Upper lobe of right lung (tissue), 1 donor: ENCODE measurements around the gene SLC22A14. TPM values are rescaled to one million over a fixed set of nuclear protein-coding genes. Genes with fewer than 3 reads are reported as not detected.

Source experiments
- ATAC-seq: fragments of 200-7000 bp; cut with Tn5 transposase; one replicate; pipeline ENCODE4 v1.9.1; 2020; ENCODE audit warnings: mild to moderate bottlenecking, moderate library complexity
- DNase-seq: peaks from one replicate; pipeline ENCODE4 v3.0.0-alpha.2; 2020
- H3K27ac ChIP-seq: fragments of 200-600 bp; one replicate; pipeline ENCODE4 v1.8.0; 2022
- H3K27me3 ChIP-seq: fragments of 200-600 bp; one replicate; pipeline ENCODE4 v1.8.0; 2022; ENCODE audit warnings: mild to moderate bottlenecking
- H3K36me3 ChIP-seq: fragments of 200-600 bp; one replicate; pipeline ENCODE4 v1.8.0; 2022
- H3K4me1 ChIP-seq: fragments of 200-600 bp; one replicate; pipeline ENCODE4 v1.8.0; 2022
- H3K4me3 ChIP-seq: fragments of 200-600 bp; one replicate; pipeline ENCODE4 v1.8.0; 2022; ENCODE audit warnings: mild to moderate bottlenecking
- H3K9me3 ChIP-seq: fragments of 200-600 bp; one replicate; pipeline ENCODE4 v1.8.0; 2022
- intact Hi-C: fragments of 100-400 bp; cut with DNase I; formaldehyde crosslinking; loops from one replicate; pipeline ENCODE4 v1.11.0; 2022
- total RNA-seq: library from RNA; stranded (reverse); fragmentation: NEBNext Ultra II Directional; extraction: Animal tissue kit (Norgen Biotek cat#: 25700); gene quantifications from one replicate; pipeline ENCODE4 v1.2.1, GENCODE V29; 2021
- TF ChIP-seq, protein P1 (sequence below): fragments of 200-600 bp; IDR thresholded peaks from one replicate; pipeline ENCODE4 v1.8.0; 2022; ENCODE audit warnings: antibody characterized with exemption
- donor health status: DM: no; HTN: yes; CAD: no; lungs with severe emphysema.

The SLC22A14 gene
- total RNA-seq, 1 donor from 2014 or later = 0.20 TPM

DNA sequence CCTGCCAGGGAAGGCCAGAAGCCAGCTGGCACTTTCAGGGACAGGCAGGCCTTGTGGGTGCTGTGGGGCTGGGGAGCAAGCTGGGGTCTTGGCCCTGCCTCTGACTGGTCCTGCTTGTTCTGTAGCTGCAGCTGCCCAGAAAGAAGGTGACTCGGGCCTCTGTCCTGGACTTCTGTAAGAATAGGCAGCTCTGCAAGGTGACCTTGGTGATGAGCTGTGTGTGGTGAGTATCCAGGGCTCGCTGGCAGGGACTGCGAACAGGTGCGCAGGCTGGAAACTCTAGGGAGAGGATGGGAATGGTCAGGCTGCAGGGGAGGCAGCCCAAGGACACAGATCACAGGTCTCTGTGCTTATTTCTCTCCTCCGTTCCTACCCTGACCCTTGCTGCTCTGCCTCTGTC is 31.2 kb downstream of the SLC22A14 start:
- TF ChIP-seq, protein P1, sequence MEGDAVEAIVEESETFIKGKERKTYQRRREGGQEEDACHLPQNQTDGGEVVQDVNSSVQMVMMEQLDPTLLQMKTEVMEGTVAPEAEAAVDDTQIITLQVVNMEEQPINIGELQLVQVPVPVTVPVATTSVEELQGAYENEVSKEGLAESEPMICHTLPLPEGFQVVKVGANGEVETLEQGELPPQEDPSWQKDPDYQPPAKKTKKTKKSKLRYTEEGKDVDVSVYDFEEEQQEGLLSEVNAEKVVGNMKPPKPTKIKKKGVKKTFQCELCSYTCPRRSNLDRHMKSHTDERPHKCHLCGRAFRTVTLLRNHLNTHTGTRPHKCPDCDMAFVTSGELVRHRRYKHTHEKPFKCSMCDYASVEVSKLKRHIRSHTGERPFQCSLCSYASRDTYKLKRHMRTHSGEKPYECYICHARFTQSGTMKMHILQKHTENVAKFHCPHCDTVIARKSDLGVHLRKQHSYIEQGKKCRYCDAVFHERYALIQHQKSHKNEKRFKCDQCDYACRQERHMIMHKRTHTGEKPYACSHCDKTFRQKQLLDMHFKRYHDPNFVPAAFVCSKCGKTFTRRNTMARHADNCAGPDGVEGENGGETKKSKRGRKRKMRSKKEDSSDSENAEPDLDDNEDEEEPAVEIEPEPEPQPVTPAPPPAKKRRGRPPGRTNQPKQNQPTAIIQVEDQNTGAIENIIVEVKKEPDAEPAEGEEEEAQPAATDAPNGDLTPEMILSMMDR = no peak
- H3K27ac ChIP-seq = no peak overlapping the region
- H3K9me3 ChIP-seq = no peaks in the 10 kb centered on the region
- H3K27me3 ChIP-seq = no peaks in the 10 kb centered on the region
- DNase-seq (no peak), ATAC-seq (no peak)
- no peak overlapping the region for H3K4me3 ChIP-seq
- H3K4me1 ChIP-seq = no peaks in the 10 kb centered on the region
- intact Hi-C loops = no loop called here
- no peaks in the 10 kb centered on the region for H3K36me3 ChIP-seq

DNA sequence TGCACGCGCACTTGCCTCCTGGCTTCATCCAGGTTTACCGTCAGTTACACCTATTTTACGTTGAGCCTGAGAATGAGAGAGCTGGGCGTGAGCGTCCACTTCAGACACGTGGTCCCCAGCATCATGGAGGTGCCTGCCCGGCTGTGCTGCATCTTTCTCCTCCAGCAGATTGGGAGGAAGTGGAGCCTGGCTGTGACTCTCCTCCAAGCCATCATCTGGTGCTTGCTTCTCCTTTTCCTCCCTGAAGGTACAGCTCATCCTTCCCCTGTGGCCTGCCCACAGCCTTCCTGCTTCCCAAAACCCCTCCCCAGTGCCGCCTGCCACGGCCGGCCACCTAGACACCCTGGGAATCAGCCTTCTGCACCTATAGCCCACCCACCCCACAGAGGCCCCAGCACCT is 31.6 kb downstream of the SLC22A14 start:
- no peak for DNase-seq
- Histone ChIP-seq H3K36me3 (no peaks in the 10 kb centered on the region), H3K4me3 (no peak overlapping the region), H3K9me3 (no peaks in the 10 kb centered on the region), H3K27ac (no peak overlapping the region), H3K27me3 (no peaks in the 10 kb centered on the region), H3K4me1 (no peaks in the 10 kb centered on the region)
- TF ChIP-seq, protein P1 = no peak
- no peak for ATAC-seq
- intact Hi-C loops = no loop called here

DNA sequence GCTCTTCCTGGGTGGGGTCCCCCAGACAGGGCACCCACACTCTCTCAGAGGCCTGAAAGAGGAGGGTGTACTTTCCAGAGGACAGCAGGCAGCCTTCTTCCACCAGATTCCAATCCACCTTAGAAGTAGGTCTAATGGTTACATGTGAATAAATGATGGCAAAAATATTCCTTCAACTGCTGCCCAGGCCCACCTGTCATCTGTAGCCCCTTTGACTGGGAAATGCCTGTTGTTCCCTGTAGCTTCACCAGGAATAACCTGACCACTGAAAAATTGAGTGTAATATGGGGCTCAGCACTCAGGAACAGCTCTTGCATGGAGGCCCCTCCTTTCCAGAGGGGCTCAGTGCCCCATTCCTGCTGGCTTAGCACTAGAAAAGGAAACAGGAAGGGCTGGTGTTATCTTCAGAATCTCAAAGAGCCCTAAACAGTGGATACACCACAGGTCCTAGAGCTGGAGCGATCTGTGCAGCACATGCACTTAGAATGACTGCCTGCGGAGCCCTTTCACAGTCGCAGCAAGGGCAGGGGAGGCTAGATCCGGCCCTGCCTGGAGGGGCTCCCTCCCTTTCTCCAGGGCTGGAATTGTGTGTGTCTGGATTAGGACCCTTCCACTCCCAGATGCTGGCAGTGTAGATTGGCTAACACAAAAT is 32.1 kb downstream of the SLC22A14 start:
- H3K27me3 ChIP-seq = no peaks in the 10 kb centered on the region
- intact Hi-C loops = no loop called here
- DNase-seq (no peak), ATAC-seq (no peak)
- no peaks in the 10 kb centered on the region for H3K36me3 ChIP-seq
- TF ChIP-seq, protein P1 = no peak
- H3K4me3 ChIP-seq = no peak overlapping the region
- H3K9me3 ChIP-seq = no peaks in the 10 kb centered on the region
- H3K4me1 ChIP-seq = no peaks in the 10 kb centered on the region
- H3K27ac ChIP-seq = no peak overlapping the region

DNA sequence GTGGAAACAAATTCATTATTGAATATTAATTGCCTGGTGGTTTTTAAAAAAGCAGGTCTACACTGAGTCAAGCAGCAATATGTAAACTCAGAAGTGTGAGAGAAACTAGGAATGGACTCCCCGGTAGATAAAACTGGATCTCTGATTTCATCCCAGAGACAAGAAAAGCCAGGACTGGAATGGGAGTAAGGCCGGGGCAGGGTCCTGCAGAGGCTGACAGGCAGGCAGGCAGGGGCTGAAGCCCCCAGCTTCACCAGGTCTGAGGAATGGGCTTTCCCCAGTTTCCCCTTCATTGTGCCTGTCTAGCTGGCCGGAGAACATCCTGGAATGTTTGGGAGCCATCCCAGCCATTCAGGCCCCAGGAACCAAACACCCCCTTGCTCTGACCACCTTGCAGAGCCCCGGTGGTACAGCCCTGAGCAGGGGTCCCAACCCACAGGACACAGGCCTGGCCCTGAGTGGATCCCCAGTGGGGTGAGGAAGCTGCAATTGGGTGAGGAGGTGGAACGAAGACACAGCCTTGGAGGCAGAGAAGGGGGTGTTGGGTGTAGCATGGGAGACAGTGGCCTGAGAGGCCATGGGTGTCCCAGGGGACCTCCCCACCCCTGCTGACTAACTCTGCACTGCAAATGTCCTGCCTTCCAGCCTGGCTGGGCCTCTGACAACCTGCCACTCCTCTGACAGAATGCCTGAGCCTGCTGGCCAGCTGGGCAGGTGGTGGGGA is 32.8 kb downstream of the SLC22A14 start:
- intact Hi-C loops = no loop called here
- ATAC-seq (no peak), DNase-seq (no peak)
- Histone ChIP-seq H3K27me3 (no peaks in the 10 kb centered on the region), H3K27ac (no peak overlapping the region), H3K36me3 (no peaks in the 10 kb centered on the region), H3K4me1 (no peaks in the 10 kb centered on the region), H3K4me3 (no peak overlapping the region), H3K9me3 (no peaks in the 10 kb centered on the region)
- TF ChIP-seq, protein P1 = no peak

DNA sequence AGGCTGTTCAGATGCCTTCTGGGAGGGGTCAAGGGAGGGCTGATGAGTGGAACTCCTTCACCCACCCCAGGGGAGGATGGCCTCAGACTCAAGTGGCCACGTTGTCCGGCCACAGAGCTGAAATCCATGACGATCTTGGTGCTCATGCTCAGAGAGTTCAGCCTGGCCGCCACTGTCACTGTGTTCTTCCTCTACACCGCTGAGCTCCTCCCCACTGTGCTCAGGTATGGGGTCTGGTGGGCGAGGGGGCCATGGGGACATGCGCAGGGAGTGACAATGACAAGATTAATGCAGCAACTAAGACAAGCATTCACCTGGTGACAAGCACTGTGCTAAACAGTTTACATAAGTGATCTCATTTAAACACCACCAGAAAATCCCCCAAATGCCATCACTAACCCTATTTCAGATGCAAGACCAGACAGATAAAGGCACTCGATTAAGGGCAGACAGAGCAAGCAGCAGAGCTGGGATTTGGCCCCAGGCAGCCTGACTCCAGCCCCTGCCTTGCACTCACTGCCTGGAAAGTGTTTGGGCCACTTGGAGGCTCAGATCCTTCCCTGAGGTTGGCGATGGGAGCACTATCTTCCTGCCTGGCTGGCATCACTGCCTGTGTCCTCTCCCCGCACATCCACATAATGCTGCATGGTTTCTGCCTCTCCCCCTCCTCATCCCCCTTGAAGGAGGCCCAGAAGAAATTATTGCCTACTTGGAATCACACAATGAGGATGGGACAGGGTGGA is 33.6 kb downstream of the SLC22A14 start:
- ATAC-seq (no peak), DNase-seq (no peak)
- H3K4me1 ChIP-seq = no peaks in the 10 kb centered on the region
- TF ChIP-seq, protein P1 = no peak
- intact Hi-C loops = no loop called here
- no peak overlapping the region for H3K27ac ChIP-seq
- H3K9me3 ChIP-seq = no peaks in the 10 kb centered on the region
- no peaks in the 10 kb centered on the region for H3K27me3 ChIP-seq
- H3K36me3 ChIP-seq = no peaks in the 10 kb centered on the region
- H3K4me3 ChIP-seq = no peak overlapping the region
